GM12878 (cell line): ENCODE results near the gene FAM163A. TPM values are rescaled to one million over a fixed set of nuclear protein-coding genes. Genes with fewer than 3 reads are reported as not detected.
A peak's percentile ranks its signal among the peaks of the same experiment; 100 is the strongest.

Experiments
- ATAC-seq: fragments of 200-7000 bp; cut with Tn5 transposase; 3 replicates; pipeline ENCODE4 v1.9.1; 2020; ENCODE audit warnings: mild to moderate bottlenecking, moderate library complexity
- BruUV-seq: library from RNA; stranded (reverse); fragments of 400-500 nt; replicated peaks from 2 replicates; lab custom pipeline; 2021; lab: Mats Ljungman, UMichigan
- CTCF ChIA-PET: fragments of 300-600 bp; sonication (Branson Sonifier 250); formaldehyde crosslinking; extraction: SDS; loops from one replicate; lab custom pipeline; 2021; ENCODE audit warnings: inconsistent platforms; lab: Yijun Ruan, JAX
- POLR2A ChIA-PET: fragments of 350-600 bp; formaldehyde crosslinking; extraction: SDS; loops from one replicate; lab custom pipeline; 2021; ENCODE audit warnings: inconsistent platforms; lab: Charles Lee
- RAD21 ChIA-PET: fragments of 300-600 bp; sonication (Branson Sonifier 250); formaldehyde crosslinking; loops from one replicate; lab custom pipeline; 2023; ENCODE audit warnings: antibody characterized with exemption; ENCODE audit not compliant: unreplicated experiment; lab: Charles Lee
- SMC1A ChIA-PET: fragments of 300-600 bp; sonication (Branson Sonifier 250); formaldehyde crosslinking; loops from one replicate; lab custom pipeline; 2023; ENCODE audit not compliant: unreplicated experiment, uncharacterized antibody; lab: Charles Lee
- DNase-seq: peaks from one replicate; pipeline ENCODE4 v3.0.0-alpha.2; 2011; ENCODE audit warnings: low read depth, low spot score
- FAIRE-seq: peaks from 3 replicates; lab custom pipeline; 2011; peaks lifted over from hg19 to GRCh38; lab: Jason Lieb, UNC
- H2AFZ ChIP-seq: 2 replicates; pipeline ENCODE4 v1.6.0; 2011; ENCODE audit warnings: low read depth, low read length, control low read depth; ENCODE audit not compliant: control insufficient read depth
- H3K27ac ChIP-seq: 2 replicates; pipeline ENCODE4 v1.5.1; 2011; ENCODE audit warnings: control low read depth; ENCODE audit not compliant: control insufficient read depth, insufficient read depth
- H3K27me3 ChIP-seq, 2 experiments: replicated peaks in 1 of 2; 2 replicates each; pipeline versions ENCODE4 v1.6.0 to v1.6.1; 2011; ENCODE audit warnings: low read length in 1 of 2; ENCODE audit not compliant: control insufficient read depth in 2 of 2, insufficient read depth in 2 of 2
- H3K36me3 ChIP-seq, 2 experiments: 2 replicates each; pipeline ENCODE4 v1.5.1; 2011; ENCODE audit warnings: low read length in 1 of 2; ENCODE audit not compliant: control insufficient read depth in 2 of 2, insufficient read depth in 2 of 2
- H3K4me1 ChIP-seq: 2 replicates; pipeline ENCODE4 v1.6.1; 2011; ENCODE audit warnings: mild to moderate bottlenecking, low read length, moderate library complexity, mixed read lengths; ENCODE audit not compliant: control insufficient read depth, insufficient read depth
- H3K4me2 ChIP-seq: 2 replicates; pipeline ENCODE4 v1.6.0; 2011; ENCODE audit warnings: control low read depth; ENCODE audit not compliant: control insufficient read depth, insufficient read depth
- H3K4me3 ChIP-seq: fragments of 200-600 bp; sonication (generic); 2 replicates; pipeline ENCODE4 v1.5.1; 2016
- H3K79me2 ChIP-seq: 2 replicates; pipeline ENCODE4 v1.6.0; 2011; ENCODE audit warnings: low read length; ENCODE audit not compliant: control insufficient read depth, insufficient read depth
- H3K9ac ChIP-seq: 2 replicates; pipeline ENCODE4 v1.8.0; 2011; ENCODE audit warnings: low read length, control low read depth, mixed read lengths; ENCODE audit not compliant: control insufficient read depth, insufficient read depth
- H3K9me3 ChIP-seq: replicated peaks from 3 replicates; pipeline ENCODE4 v1.5.1; 2011; ENCODE audit warnings: mild to moderate bottlenecking, low read length; ENCODE audit not compliant: control insufficient read depth, insufficient read depth
- H4K20me1 ChIP-seq: 2 replicates; pipeline ENCODE4 v1.6.0; 2011; ENCODE audit not compliant: control insufficient read depth, insufficient read depth
- CEBPB ChIP-seq, 2 experiments: fragments of 150-350 bp in 1 of 2; IDR thresholded peaks; 2 replicates each; pipeline ENCODE4 v1.6.1; 2012 to 2014; ENCODE audit warnings: low read depth in 2 of 2, low read length in 2 of 2, borderline replicate concordance in 1 of 2, inconsistent platforms in 1 of 2
- HDAC6 ChIP-seq: fragments of 200-600 bp; sonication (generic); IDR thresholded peaks from one replicate; pipeline ENCODE4 v1.8.0; 2017; ENCODE audit warnings: antibody characterized with exemption; ENCODE audit not compliant: unreplicated experiment
- IKZF2 ChIP-seq, 2 experiments: fragments of 450-650 bp; IDR thresholded peaks; 2 replicates each; pipeline ENCODE4 v1.6.1; 2017; ENCODE audit warnings: mild to moderate bottlenecking in 2 of 2, moderate library complexity in 2 of 2
- SP1 ChIP-seq: IDR thresholded peaks from one replicate; pipeline ENCODE4 v1.6.1; 2011; ENCODE audit warnings: low read depth, low read length
- SUPT20H ChIP-seq: IDR thresholded peaks from 2 replicates; pipeline ENCODE4 v1.6.1; 2011; ENCODE audit warnings: low read depth, mild to moderate bottlenecking, low read length, moderate library complexity, borderline replicate concordance; ENCODE audit not compliant: control insufficient read depth
- ZNF207 ChIP-seq: fragments of 450-650 bp; IDR thresholded peaks from 2 replicates; pipeline ENCODE4 v1.6.1; 2014; ENCODE audit warnings: antibody characterized with exemption, mild to moderate bottlenecking, borderline replicate concordance
- WGBS: methylation state at CpG from one replicate; pipeline ENCODE4 v1.1.6; 2016; ENCODE audit warnings: low lambda C conversion rate; ENCODE audit not compliant: insufficient replicate concordance, insufficient coverage; ENCODE audit errors: missing lambda C conversion rate; 5-methylcytosine and 5-hydroxymethylcytosine counted together
- in situ Hi-C: fragments of 300-500 bp; cut with MboI; formaldehyde crosslinking; loops from 9 replicates; pipeline ENCODE4 v1.14.3; 2018; ENCODE audit warnings: mixed read lengths
- intact Hi-C: fragments of 100-400 bp; cut with micrococcal nuclease; formaldehyde crosslinking; loops from one replicate; pipeline ENCODE4 v1.14.2; 2022; ENCODE audit not compliant: unreplicated experiment
- polyA plus RNA-seq, 11 experiments: library from polyadenylated mRNA; depleted of rRNA in 4 of 11; unstranded in 6 of 11; stranded (reverse) in 5 of 11; fragments of >200 nt; fragmentation: Nextera tagmentation in 4 of 11; fragmentation: Illumina TruSeq in 1 of 11; extraction: Ambion mirVana in 4 of 11; extraction: Trizol in 1 of 11; gene quantifications; 1 replicate in 1 of 11; 2 replicates in 10 of 11; pipeline versions ENCODE4 v1.2.1 to v1.2.3, GENCODE V29; 2011 to 2016; ENCODE audit warnings: inconsistent platforms in 2 of 11, missing spikeins in 2 of 11, low read depth in 1 of 11
- total RNA-seq, 4 experiments: library from RNA; depleted of rRNA in 3 of 4; stranded (reverse); fragments of >200 nt in 3 of 4; fragmentation: Illumina TruSeq in 1 of 4; extraction: Trizol in 1 of 4; gene quantifications; 2 replicates each; pipeline versions ENCODE4 v1.2.1 to v1.2.3, GENCODE V29; 2013 to 2021

FAM163A gene
- total and polyA plus RNA-seq, 10 of the 15 experiments (the other 5 are each of a cell fraction or from before 2014, with no cell fraction given) = not detected

DNA sequence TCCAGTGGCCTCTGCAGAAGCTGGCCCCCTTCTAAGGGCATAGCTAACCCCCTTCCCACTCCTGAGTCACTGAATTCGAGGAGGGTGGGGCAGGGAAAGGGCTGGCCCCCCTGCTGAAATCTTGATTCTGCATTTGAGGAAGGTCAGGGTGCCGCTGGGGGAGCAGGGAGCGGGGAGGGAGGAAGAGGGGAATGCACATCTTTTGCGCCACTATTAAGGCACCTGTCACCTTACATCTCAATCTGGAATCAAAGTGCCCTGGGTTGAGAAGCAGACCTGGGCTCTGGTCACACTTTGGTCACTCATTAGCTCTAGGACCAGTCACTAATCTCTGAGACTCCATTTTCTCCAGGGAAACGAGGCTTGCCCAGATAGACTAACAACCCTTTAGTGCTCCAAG lies 72.5 kb downstream of the FAM163A start:
- SMC1A ChIA-PET = interaction anchor here (0.9 to 10.8 kb wide), 13 partner anchors 10 to 364 kb away, joined by 3 to 295 read pairs (median 6); no protein-coding TSS in a partner anchor
- TF ChIP-seq ZNF207 (no peak), CEBPB (IDR thresholded peaks at IDR 0.05; ENCODE audit: borderline replicate concordance in 1 of 2, low read depth in 2 of 2, low read length in 2 of 2) (no peak), IKZF2 (IDR thresholded peaks at IDR 0.05) (no peak), SP1 (no peak), SUPT20H (no peak), HDAC6 (no peak)
- in situ Hi-C loops = loop anchor here (25.0 kb wide), 1 partner anchor 728 kb away; the partner anchor contains the start of gene TOR3A
- POLR2A ChIA-PET = interaction anchor here (2.1 kb wide), 1 partner anchor 106 kb away, joined by 8 read pairs; no protein-coding TSS in a partner anchor
- intact Hi-C loops = no loop called here
- peaks cover 10% of the 10 kb centered on the region for H3K4me1 ChIP-seq
- peaks cover 2 to 8% of the 10 kb centered on the region in 2 experiments for H3K27me3 ChIP-seq
- no peaks in the 10 kb centered on the region for H3K36me3 ChIP-seq
- no peak overlapping the region; the same call in 1 of the 2 replicates for H3K9ac ChIP-seq
- no peak overlapping the region for H3K27ac ChIP-seq
- BruUV-seq = no TSS peak
- FAIRE-seq (no peak), ATAC-seq (no peak), DNase-seq (no peak)
- WGBS = 23% methylated on average over 5 of the region's 5 CpGs
- H3K79me2 ChIP-seq = no peaks in the 10 kb centered on the region
- H4K20me1 ChIP-seq = no peaks in the 10 kb centered on the region
- peak overlapping the region; percentile 97 for H3K4me2 ChIP-seq
- RAD21 ChIA-PET = interaction anchor here (0.8 to 13.1 kb wide), 8 partner anchors 10 to 363 kb away, joined by 4 to 474 read pairs (median 8); no protein-coding TSS in a partner anchor
- CTCF ChIA-PET = interaction anchor here (0.8 to 19.2 kb wide), 31 partner anchors 8 to 739 kb away, joined by 3 to 938 read pairs (median 7); no protein-coding TSS in a partner anchor
- peak overlapping the region; percentile 64 for H3K4me3 ChIP-seq
- no peaks in the 10 kb centered on the region for H3K9me3 ChIP-seq
- peak overlapping the region; percentile 87; the same call in 1 of the 2 replicates for H2AFZ ChIP-seq
